ENCODE data around the gene LAMB3. TPM values are rescaled to one million over a fixed set of nuclear protein-coding genes. Genes with fewer than 3 reads are reported as not detected.

LAMB3 gene
- total RNA-seq (2022; extraction: Qiagen RNA extraction): 16.9 to 24.8 TPM (median 20.5 TPM) in 5 replicates

DNA sequence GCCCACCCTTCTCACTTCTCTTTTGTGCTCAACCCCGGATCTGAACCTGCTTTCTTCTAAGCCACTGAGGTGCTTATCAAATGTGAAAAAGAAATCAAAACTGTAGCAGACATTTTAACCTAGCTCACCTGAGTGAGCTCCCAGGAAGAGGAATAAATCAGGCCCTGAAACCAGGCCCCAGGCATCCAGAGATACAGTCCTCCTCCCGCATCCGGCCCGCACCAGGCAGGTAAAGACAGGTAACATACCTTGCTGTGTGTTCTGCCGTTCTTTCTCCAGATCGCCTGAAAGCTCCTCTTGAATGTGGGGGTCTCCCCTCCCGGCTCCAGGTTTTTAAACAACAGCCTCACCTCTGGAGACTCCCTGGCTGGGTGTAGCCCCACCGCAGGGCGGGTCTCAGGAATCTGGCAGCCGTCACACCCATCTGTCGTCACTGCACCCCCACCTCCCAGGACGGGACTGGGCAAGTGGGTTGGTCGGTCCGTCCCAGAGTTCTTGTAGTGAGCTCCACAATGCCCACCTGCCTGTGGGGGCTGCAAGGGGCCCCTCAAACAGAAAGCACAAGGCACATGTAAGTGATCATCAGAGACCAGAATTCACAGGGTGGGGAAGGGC, at the start of gene LAMB3:
Gene LAMB3 (minus strand): TSS at position 305 of the 615 bp plus-strand sequence. CDS start 1,481 bp downstream, outside the sequence.

DNA sequence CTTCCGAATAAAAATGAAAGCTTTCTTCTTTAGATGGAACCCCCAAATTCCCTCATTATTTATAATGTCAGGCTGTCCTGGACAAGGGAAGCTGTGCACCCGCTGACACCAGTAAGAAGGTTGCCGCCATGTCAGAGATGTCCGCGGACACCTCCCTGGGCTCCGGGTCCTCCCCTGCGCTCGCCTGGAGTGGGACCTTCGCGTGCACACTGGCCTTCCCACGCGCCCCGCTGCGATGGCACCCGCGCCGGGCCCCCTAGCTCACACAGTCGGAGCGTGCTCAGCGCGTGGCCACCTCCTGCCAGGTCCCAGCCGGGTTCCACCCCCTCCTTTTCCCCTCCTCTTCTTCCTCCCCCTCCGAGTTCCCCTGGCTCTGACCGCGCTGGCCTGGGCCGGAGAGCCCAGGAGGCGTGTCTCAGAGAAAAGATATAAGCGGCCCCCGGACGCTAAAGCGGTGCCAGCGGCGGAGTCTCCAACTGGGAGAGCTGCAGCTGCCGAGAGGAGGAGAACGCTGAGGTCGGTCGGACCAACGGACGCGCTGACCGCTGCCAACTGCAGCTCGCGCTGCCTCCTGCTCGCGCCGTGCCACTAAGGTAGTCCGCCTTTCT, 22.8 kb upstream of the LAMB3 start, which contains the start of gene G0S2:
Gene G0S2 (plus strand): TSS at position 456 of the 608 bp plus-strand sequence. CDS start 273 bp downstream, outside the sequence.

GRCh38 chr1:209583408-209583807, 68.8 kb downstream of the LAMB3 start, which contains the start of gene CAMK1G:
Gene CAMK1G (plus strand): TSS chr1:209583714. CDS start chr1:209594984, 11,270 bp downstream.

Other genes with a start within 250 kb of the LAMB3 start
- gene CAMK1G, start 68.7 kb downstream of the LAMB3 start, total RNA-seq (2022; extraction: Qiagen RNA extraction): 0.17 to 0.36 TPM (median 0.27 TPM) in 5 replicates
- 3.1 to 5.5 TPM (median 4.0 TPM) in 5 replicates for gene G0S2, start 23.0 kb upstream of the LAMB3 start, total RNA-seq (2022; extraction: Qiagen RNA extraction)
- gene HSD11B1, start 52.4 kb upstream of the LAMB3 start, total RNA-seq (2022; extraction: Qiagen RNA extraction): 0.39 to 0.63 TPM (median 0.43 TPM) in 5 replicates
- gene TRAF3IP3, start 103.6 kb upstream of the LAMB3 start, total RNA-seq (2022; extraction: Qiagen RNA extraction): not detected in 5 replicates
- 1.4 to 1.8 TPM (median 1.4 TPM) in 5 replicates for gene C1orf74, start 132.1 kb upstream of the LAMB3 start, total RNA-seq (2022; extraction: Qiagen RNA extraction)
- 0.14 to 0.22 TPM (median 0.18 TPM) in 5 replicates for gene IRF6, start 153.7 kb upstream of the LAMB3 start, total RNA-seq (2022; extraction: Qiagen RNA extraction)
- gene UTP25, start 175.5 kb upstream of the LAMB3 start, total RNA-seq (2022; extraction: Qiagen RNA extraction): 10.1 to 11.5 TPM (median 11.0 TPM) in 5 replicates